Loucy (cell line): ENCODE results near the gene PTPRK.
A peak's percentile ranks its signal among the peaks of the same experiment; 100 is the strongest.

Experiments
- H2AFZ ChIP-seq: fragments of 200-600 bp; sonication (generic); 2 replicates; pipeline ENCODE4 v1.6.0; 2016; ENCODE audit warnings: antibody characterized with exemption, mild to moderate bottlenecking, low read length, moderate library complexity
- H3F3A ChIP-seq: fragments of 200-600 bp; 2 replicates; pipeline ENCODE4 v1.6.0; 2016; ENCODE audit warnings: antibody characterized with exemption, low read depth, mild to moderate bottlenecking
- H3K27me3 ChIP-seq: fragments of 200-600 bp; sonication (generic); 2 replicates; pipeline ENCODE4 v1.6.1; 2014; ENCODE audit warnings: low read length, mild to moderate bottlenecking; ENCODE audit not compliant: insufficient read depth, poor library complexity, severe bottlenecking
- H3K36me3 ChIP-seq: fragments of 200-600 bp; sonication (generic); 2 replicates; pipeline ENCODE4 v1.6.1; 2016; ENCODE audit warnings: low read length; ENCODE audit not compliant: insufficient read depth
- H3K4me1 ChIP-seq: fragments of 200-600 bp; sonication (generic); 2 replicates; pipeline ENCODE4 v1.5.1; 2014; ENCODE audit warnings: low read length, mild to moderate bottlenecking; ENCODE audit not compliant: insufficient read depth, poor library complexity, severe bottlenecking
- H3K4me2 ChIP-seq: fragments of 200-600 bp; sonication (generic); 2 replicates; pipeline ENCODE4 v1.6.0; 2014; ENCODE audit warnings: antibody characterized with exemption, low read length, low read depth, mild to moderate bottlenecking; ENCODE audit not compliant: poor library complexity, severe bottlenecking
- H3K4me3 ChIP-seq: fragments of 200-600 bp; sonication (generic); 2 replicates; pipeline ENCODE4 v1.5.1; 2014; ENCODE audit warnings: low read length, mild to moderate bottlenecking, mixed read lengths; ENCODE audit not compliant: poor library complexity, severe bottlenecking
- H3K79me2 ChIP-seq: fragments of 200-600 bp; sonication (generic); 2 replicates; pipeline ENCODE4 v1.6.1; 2014; ENCODE audit warnings: low read length; ENCODE audit not compliant: insufficient read depth
- H3K9ac ChIP-seq: fragments of 200-600 bp; sonication (generic); 2 replicates; pipeline ENCODE4 v1.6.0; 2014; ENCODE audit warnings: mild to moderate bottlenecking, low read depth, low read length, moderate library complexity; ENCODE audit not compliant: poor library complexity, severe bottlenecking
- H3K9me2 ChIP-seq: fragments of 200-600 bp; sonication (generic); replicated peaks from 2 replicates; pipeline ENCODE4 v1.6.1; 2016; ENCODE audit warnings: low read depth, low read length, mixed read lengths
- H3K9me3 ChIP-seq: fragments of 200-600 bp; sonication (generic); 2 replicates; pipeline ENCODE4 v1.6.1; 2014; ENCODE audit warnings: mild to moderate bottlenecking, antibody characterized with exemption, low read length, low read depth; ENCODE audit not compliant: insufficient read depth
- H4K20me1 ChIP-seq: fragments of 200-600 bp; sonication (generic); 2 replicates; pipeline ENCODE4 v1.6.0; 2014; ENCODE audit warnings: antibody characterized with exemption, low read length, mild to moderate bottlenecking; ENCODE audit not compliant: insufficient read depth, poor library complexity, severe bottlenecking
- EZH2phosphoT487 ChIP-seq: fragments of 200-600 bp; IDR thresholded peaks from 2 replicates; pipeline ENCODE4 v1.6.1; 2018; ENCODE audit warnings: antibody characterized with exemption, mild to moderate bottlenecking, moderate library complexity, borderline replicate concordance
- TF ChIP-seq, protein P1 (sequence below): fragments of 200-600 bp; sonication (generic); conservative IDR thresholded peaks from 2 replicates; pipeline ENCODE4 v1.5.1; 2014; ENCODE audit warnings: mild to moderate bottlenecking, antibody characterized with exemption, low read length

Gene PTPRK

DNA sequence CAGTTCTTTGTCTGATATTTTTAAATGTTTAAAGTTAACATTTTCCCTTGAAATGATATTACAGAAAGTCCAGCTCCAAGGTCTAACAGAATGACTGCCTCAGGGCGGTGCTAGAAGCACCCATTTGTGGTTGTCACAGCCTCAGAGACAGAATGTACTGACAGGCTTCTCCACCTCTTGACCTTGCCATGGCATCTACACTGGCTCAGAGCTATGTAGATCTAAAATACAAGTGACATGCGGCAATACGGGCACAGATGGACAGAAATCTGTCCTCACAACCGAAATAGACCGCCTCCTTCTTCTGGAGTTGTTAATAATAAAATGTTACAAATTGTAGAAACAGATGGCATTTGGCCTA is 452.3 kb downstream of the PTPRK start:
- Histone ChIP-seq H3K36me3 (no peaks in the 10 kb centered on the region), H3K9ac (no peak overlapping the region), H3K27me3 (no peaks in the 10 kb centered on the region), H3K4me1 (no peaks in the 10 kb centered on the region), H4K20me1 (no peaks in the 10 kb centered on the region), H3K9me2 (no peaks in the 10 kb centered on the region), H3K4me2 (no peak overlapping the region), H3F3A (no peaks in the 10 kb centered on the region), H3K4me3 (no peak overlapping the region), H2AFZ (no peak overlapping the region), H3K9me3 (no peaks in the 10 kb centered on the region), H3K79me2 (no peaks in the 10 kb centered on the region)
- TF ChIP-seq EZH2phosphoT487 = no peak
- TF ChIP-seq, protein P1, sequence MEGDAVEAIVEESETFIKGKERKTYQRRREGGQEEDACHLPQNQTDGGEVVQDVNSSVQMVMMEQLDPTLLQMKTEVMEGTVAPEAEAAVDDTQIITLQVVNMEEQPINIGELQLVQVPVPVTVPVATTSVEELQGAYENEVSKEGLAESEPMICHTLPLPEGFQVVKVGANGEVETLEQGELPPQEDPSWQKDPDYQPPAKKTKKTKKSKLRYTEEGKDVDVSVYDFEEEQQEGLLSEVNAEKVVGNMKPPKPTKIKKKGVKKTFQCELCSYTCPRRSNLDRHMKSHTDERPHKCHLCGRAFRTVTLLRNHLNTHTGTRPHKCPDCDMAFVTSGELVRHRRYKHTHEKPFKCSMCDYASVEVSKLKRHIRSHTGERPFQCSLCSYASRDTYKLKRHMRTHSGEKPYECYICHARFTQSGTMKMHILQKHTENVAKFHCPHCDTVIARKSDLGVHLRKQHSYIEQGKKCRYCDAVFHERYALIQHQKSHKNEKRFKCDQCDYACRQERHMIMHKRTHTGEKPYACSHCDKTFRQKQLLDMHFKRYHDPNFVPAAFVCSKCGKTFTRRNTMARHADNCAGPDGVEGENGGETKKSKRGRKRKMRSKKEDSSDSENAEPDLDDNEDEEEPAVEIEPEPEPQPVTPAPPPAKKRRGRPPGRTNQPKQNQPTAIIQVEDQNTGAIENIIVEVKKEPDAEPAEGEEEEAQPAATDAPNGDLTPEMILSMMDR = 0 out of 2 replicates have a peak, but pooled peaks have one; percentile 14

DNA sequence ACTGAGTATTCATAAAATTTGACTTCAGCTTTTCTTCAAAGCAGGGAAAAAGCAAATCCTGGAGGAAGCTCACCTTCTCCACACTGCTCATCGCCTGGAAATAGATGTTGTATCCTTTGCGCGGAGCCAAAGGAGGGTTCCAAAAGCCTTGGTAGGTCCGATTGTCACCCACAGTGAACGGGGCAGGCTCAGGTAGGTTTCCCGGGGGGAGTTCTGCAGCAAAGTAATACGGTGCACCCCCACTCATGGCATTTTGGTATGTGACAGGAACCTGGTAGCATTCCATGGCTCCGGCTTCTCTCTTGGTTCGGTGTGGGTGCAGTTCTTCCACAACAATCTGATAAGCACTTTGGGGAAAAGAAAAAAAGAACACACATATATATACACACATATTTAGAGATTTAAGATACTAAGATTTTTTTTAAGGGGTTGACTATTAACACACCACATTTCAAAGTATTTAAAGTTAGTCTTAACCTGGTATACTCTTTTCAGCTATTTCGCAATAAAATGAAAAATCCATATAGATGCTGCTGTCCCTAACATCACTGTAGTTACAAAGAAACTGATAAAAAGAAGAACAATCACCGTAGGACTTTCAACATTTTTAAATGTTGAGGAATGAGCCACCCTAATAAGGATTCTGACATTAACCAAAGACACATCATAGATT is 452.8 kb downstream of the PTPRK start:
- no peaks in the 10 kb centered on the region for H3K36me3 ChIP-seq
- H3F3A ChIP-seq = no peaks in the 10 kb centered on the region
- no peaks in the 10 kb centered on the region for H3K9me2 ChIP-seq
- H3K4me2 ChIP-seq = no peak overlapping the region
- TF ChIP-seq EZH2phosphoT487 = no peak
- TF ChIP-seq, protein P1 = no peak
- no peak overlapping the region for H2AFZ ChIP-seq
- H3K4me3 ChIP-seq = no peak overlapping the region
- no peaks in the 10 kb centered on the region for H4K20me1 ChIP-seq
- no peaks in the 10 kb centered on the region for H3K4me1 ChIP-seq
- H3K9ac ChIP-seq = no peak overlapping the region
- H3K27me3 ChIP-seq = no peaks in the 10 kb centered on the region
- no peaks in the 10 kb centered on the region for H3K9me3 ChIP-seq
- no peaks in the 10 kb centered on the region for H3K79me2 ChIP-seq

- Histone ChIP-seq H3K4me2 (no peak overlapping the region), H3K79me2 (no peaks in the 10 kb centered on the region), H2AFZ (0 out of 2 replicates have a peak overlapping the region, but pooled peaks have one; percentile 15), H3K9ac (no peak overlapping the region), H3K27me3 (no peaks in the 10 kb centered on the region), H3K9me2 (no peaks in the 10 kb centered on the region), H3K9me3 (no peaks in the 10 kb centered on the region), H3F3A (no peaks in the 10 kb centered on the region), H3K36me3 (no peaks in the 10 kb centered on the region), H3K4me3 (no peak overlapping the region), H4K20me1 (no peaks in the 10 kb centered on the region), H3K4me1 (no peaks in the 10 kb centered on the region)
- no peak for TF ChIP-seq EZH2phosphoT487
Measured at GRCh38 chr6:128065072-128065471, 455.3 kb downstream of the PTPRK start.

- no peaks in the 10 kb centered on the region for H3K27me3 ChIP-seq
- no peaks in the 10 kb centered on the region for H3K9me2 ChIP-seq
- no peak for TF ChIP-seq EZH2phosphoT487
- TF ChIP-seq, protein P1 = no peak
- no peak overlapping the region for H3K9ac ChIP-seq
- no peaks in the 10 kb centered on the region for H3K79me2 ChIP-seq
- H3K9me3 ChIP-seq = no peaks in the 10 kb centered on the region
- no peaks in the 10 kb centered on the region for H3K4me1 ChIP-seq
- H3K4me3 ChIP-seq = no peak overlapping the region
- H4K20me1 ChIP-seq = no peaks in the 10 kb centered on the region
- H2AFZ ChIP-seq = peak overlapping the region; percentile 67; the same call in 1 of the 2 replicates
- no peaks in the 10 kb centered on the region for H3F3A ChIP-seq
- H3K4me2 ChIP-seq = no peak overlapping the region
- H3K36me3 ChIP-seq = no peaks in the 10 kb centered on the region
Measured at GRCh38 chr6:128064540-128064895, 455.9 kb downstream of the PTPRK start.
